Tibial nerve (tissue), 3 donors: ENCODE measurements around the gene PTPRM.

Source experiments
- CTCF ChIP-seq, 5 experiments: fragments of 200-600 bp in 3 of 5; fragments of 450-650 bp in 2 of 5; sonication (generic) in 3 of 5; IDR thresholded peaks; one replicate each; pipeline ENCODE4 v1.5.1; 2016 to 2019; ENCODE audit warnings: antibody characterized with exemption in 5 of 5, mild to moderate bottlenecking in 3 of 5, moderate library complexity in 2 of 5
- POLR2A ChIP-seq, 2 donors: fragments of 450-650 bp; IDR thresholded peaks; one replicate each; pipeline ENCODE4 v1.6.1; 2017; ENCODE audit warnings: antibody characterized with exemption in 2 of 2, mild to moderate bottlenecking in 2 of 2, moderate library complexity in 2 of 2

DNA sequence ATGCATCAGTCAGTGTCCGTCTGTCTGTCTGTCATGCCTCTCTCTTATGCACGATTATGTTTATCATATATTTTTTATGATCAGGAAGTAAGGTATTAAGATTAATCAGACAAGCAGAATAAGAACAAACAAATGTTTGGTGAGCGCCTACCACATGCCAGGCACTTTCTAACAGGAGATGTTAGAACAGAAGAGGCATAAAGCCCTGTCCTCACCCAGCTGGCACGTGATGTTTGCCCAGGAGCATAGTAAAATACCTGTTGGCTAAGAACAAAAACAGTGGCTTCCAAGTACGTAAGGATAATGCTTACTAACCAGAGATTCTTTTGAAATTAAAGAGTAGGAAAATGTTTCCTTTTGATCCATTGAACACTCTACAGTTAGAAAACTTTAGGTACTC lies 661.9 kb downstream of the PTPRM start:
- TF ChIP-seq CTCF (IDR thresholded peaks at IDR 0.05) (no peak), POLR2A (IDR thresholded peaks at IDR 0.05) (no peak)
